WTC11 (cell line): ENCODE data around the gene HSPA1B. TPM values are rescaled to one million over a fixed set of nuclear protein-coding genes. Genes with fewer than 3 reads are reported as not detected.

Source experiments
- ATAC-seq: fragments of 200-7000 bp; cut with Tn5 transposase; 2 replicates; pipeline ENCODE4 v1.10.0; 2021; ENCODE audit warnings: mild to moderate bottlenecking, moderate library complexity
- CTCF ChIA-PET: fragments of 300-600 bp; sonication (Branson Sonifier 250); formaldehyde crosslinking; loops from one replicate; lab custom pipeline; 2021; ENCODE audit warnings: antibody characterized with exemption; lab: Charles Lee
- POLR2A ChIA-PET: fragments of 350-600 bp; sonication (Branson Sonifier 250); formaldehyde crosslinking; loops from one replicate; lab custom pipeline; 2021; ENCODE audit warnings: antibody characterized with exemption; lab: Charles Lee
- DNase-seq: peaks from one replicate; pipeline ENCODE4 v3.0.0; 2021; ENCODE audit warnings: low spot score
- H3K27ac Mint-ChIP-seq: 2 replicates; pipeline ENCODE4 v1.8.0; 2021; ENCODE audit warnings: mixed read lengths
- H3K27me3 Mint-ChIP-seq: 2 replicates; pipeline ENCODE4 v1.8.0; 2021; ENCODE audit warnings: low read depth, mild to moderate bottlenecking, moderate library complexity, mixed read lengths
- H3K36me3 Mint-ChIP-seq: 2 replicates; pipeline ENCODE4 v1.8.0; 2021; ENCODE audit warnings: mixed read lengths
- H3K4me1 Mint-ChIP-seq: 2 replicates; pipeline ENCODE4 v1.8.0; 2022; ENCODE audit warnings: mixed read lengths
- H3K4me3 Mint-ChIP-seq: 2 replicates; pipeline ENCODE4 v1.8.0; 2021; ENCODE audit warnings: mild to moderate bottlenecking, moderate library complexity, mixed read lengths
- H3K9me3 Mint-ChIP-seq: 2 replicates; pipeline ENCODE4 v1.8.0; 2021; ENCODE audit warnings: mixed read lengths
- ARID4B ChIP-seq: sonication (generic); formaldehyde crosslinking; IDR thresholded peaks from 2 replicates; pipeline ENCODE4 v1.8.0; 2023; ENCODE audit warnings: missing genetic modification reagents, mild to moderate bottlenecking, borderline replicate concordance
- CREB1 ChIP-seq: sonication (generic); formaldehyde crosslinking; IDR thresholded peaks from 2 replicates; pipeline ENCODE4 v1.8.0; 2023; ENCODE audit warnings: mild to moderate bottlenecking, missing genetic modification reagents
- GTF2I ChIP-seq: fragments of 250-450 bp; sonication (Bioruptor Pico); conservative IDR thresholded peaks from 2 replicates; pipeline ENCODE4 v1.4.0; 2021; ENCODE audit warnings: mild to moderate bottlenecking
- HMGA2 ChIP-seq: fragments of 250-450 bp; sonication (Bioruptor Pico); IDR thresholded peaks from 2 replicates; pipeline ENCODE4 v1.4.0; 2021; ENCODE audit warnings: mild to moderate bottlenecking, moderate library complexity
- MYBL2 ChIP-seq: sonication (generic); formaldehyde crosslinking; IDR thresholded peaks from 2 replicates; pipeline ENCODE4 v1.8.1; 2023; ENCODE audit warnings: mild to moderate bottlenecking, moderate library complexity, missing genetic modification reagents
- NFATC4 ChIP-seq: fragments of 250-450 bp; sonication (Bioruptor Pico); IDR thresholded peaks from 2 replicates; pipeline ENCODE4 v1.9.0; 2021; ENCODE audit warnings: mild to moderate bottlenecking
- SMAD3 ChIP-seq: sonication (generic); formaldehyde crosslinking; IDR thresholded peaks from 2 replicates; pipeline ENCODE4 v1.8.0; 2022; ENCODE audit warnings: missing genetic modification reagents, mild to moderate bottlenecking, borderline replicate concordance
- TP53 ChIP-seq: sonication (generic); formaldehyde crosslinking; IDR thresholded peaks from 2 replicates; pipeline ENCODE4 v1.8.1; 2023; ENCODE audit warnings: mild to moderate bottlenecking, missing genetic modification reagents
- ZNF671 ChIP-seq: fragments of 250-450 bp; sonication (Bioruptor Pico); IDR thresholded peaks from 2 replicates; pipeline ENCODE4 v1.8.0; 2021; ENCODE audit warnings: mild to moderate bottlenecking
- total RNA-seq: library from RNA; stranded (reverse); gene quantifications from 3 replicates; pipeline ENCODE4 v1.2.3, GENCODE V29; 2021
- TF ChIP-seq, protein P1 (sequence below): sonication (generic); formaldehyde crosslinking; IDR thresholded peaks from 2 replicates; pipeline ENCODE4 v1.8.1; 2022; ENCODE audit warnings: missing genetic modification reagents, borderline replicate concordance
- TF ChIP-seq, protein P2 (sequence below): fragments of 200-600 bp; IDR thresholded peaks from 2 replicates; pipeline ENCODE4 v1.8.0; 2022; ENCODE audit warnings: antibody characterized with exemption
- TF ChIP-seq, protein P3 (sequence below): sonication (generic); formaldehyde crosslinking; IDR thresholded peaks from 2 replicates; pipeline ENCODE4 v1.8.1; 2023; ENCODE audit warnings: mild to moderate bottlenecking, missing genetic modification reagents
- TF ChIP-seq, protein P4 (sequence below): sonication (generic); formaldehyde crosslinking; IDR thresholded peaks from 2 replicates; pipeline ENCODE4 v1.8.0; 2022; ENCODE audit warnings: mild to moderate bottlenecking, missing genetic modification reagents

HSPA1B gene
- total RNA-seq, 1 experiment from 2014 or later: 75.3 TPM

DNA sequence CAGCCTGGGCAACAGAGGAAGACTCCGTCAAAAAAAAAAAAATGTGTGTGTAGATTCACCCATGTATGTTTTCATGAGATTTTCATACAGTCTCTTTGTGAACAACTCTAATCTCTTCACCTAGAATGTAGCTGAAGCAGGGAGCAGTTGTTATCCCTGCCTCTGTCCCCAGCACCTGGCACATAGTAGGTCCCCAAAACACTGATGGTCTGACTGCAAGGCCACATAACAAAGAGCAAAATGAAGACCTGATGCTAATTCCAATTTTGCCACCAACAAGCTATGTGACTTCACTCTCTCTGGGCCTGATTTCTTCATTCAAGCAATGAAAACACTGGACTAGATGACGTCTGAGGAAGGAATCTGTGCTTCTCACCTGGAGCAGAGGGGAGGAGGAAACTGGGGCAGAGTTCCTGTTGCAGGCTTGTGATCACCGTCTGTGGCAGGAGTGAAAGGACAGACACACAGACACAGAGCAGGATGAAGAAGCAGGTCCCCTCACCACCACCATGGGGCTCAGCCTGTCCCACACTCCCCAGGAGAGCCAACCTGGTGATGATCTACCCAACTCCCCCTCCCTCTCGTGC lies 46.6 kb downstream of the HSPA1B start:
- ATAC-seq (no peak), DNase-seq (no peak)
- TF ChIP-seq HMGA2 (CRISPR knock-in tag) (no peak), TP53 (no peak), ZNF671 (CRISPR knock-in tag) (no peak), ARID4B (no peak), CREB1 (no peak), SMAD3 (CRISPR knock-in tag) (no peak), NFATC4 (CRISPR knock-in tag) (no peak), MYBL2 (CRISPR knock-in tag) (no peak), GTF2I (CRISPR knock-in tag) (no peak)
- TF ChIP-seq, protein P1, sequence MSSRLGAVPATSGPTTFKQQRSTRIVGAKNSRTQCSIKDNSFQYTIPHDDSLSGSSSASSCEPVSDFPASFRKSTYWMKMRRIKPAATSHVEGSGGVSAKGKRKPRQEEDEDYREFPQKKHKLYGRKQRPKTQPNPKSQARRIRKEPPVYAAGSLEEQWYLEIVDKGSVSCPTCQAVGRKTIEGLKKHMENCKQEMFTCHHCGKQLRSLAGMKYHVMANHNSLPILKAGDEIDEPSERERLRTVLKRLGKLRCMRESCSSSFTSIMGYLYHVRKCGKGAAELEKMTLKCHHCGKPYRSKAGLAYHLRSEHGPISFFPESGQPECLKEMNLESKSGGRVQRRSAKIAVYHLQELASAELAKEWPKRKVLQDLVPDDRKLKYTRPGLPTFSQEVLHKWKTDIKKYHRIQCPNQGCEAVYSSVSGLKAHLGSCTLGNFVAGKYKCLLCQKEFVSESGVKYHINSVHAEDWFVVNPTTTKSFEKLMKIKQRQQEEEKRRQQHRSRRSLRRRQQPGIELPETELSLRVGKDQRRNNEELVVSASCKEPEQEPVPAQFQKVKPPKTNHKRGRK (CRISPR knock-in tag): no peak
- TF ChIP-seq, protein P2, sequence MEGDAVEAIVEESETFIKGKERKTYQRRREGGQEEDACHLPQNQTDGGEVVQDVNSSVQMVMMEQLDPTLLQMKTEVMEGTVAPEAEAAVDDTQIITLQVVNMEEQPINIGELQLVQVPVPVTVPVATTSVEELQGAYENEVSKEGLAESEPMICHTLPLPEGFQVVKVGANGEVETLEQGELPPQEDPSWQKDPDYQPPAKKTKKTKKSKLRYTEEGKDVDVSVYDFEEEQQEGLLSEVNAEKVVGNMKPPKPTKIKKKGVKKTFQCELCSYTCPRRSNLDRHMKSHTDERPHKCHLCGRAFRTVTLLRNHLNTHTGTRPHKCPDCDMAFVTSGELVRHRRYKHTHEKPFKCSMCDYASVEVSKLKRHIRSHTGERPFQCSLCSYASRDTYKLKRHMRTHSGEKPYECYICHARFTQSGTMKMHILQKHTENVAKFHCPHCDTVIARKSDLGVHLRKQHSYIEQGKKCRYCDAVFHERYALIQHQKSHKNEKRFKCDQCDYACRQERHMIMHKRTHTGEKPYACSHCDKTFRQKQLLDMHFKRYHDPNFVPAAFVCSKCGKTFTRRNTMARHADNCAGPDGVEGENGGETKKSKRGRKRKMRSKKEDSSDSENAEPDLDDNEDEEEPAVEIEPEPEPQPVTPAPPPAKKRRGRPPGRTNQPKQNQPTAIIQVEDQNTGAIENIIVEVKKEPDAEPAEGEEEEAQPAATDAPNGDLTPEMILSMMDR: no peak
- TF ChIP-seq, protein P3, sequence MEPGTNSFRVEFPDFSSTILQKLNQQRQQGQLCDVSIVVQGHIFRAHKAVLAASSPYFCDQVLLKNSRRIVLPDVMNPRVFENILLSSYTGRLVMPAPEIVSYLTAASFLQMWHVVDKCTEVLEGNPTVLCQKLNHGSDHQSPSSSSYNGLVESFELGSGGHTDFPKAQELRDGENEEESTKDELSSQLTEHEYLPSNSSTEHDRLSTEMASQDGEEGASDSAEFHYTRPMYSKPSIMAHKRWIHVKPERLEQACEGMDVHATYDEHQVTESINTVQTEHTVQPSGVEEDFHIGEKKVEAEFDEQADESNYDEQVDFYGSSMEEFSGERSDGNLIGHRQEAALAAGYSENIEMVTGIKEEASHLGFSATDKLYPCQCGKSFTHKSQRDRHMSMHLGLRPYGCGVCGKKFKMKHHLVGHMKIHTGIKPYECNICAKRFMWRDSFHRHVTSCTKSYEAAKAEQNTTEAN (CRISPR knock-in tag): no peak
- TF ChIP-seq, protein P4, sequence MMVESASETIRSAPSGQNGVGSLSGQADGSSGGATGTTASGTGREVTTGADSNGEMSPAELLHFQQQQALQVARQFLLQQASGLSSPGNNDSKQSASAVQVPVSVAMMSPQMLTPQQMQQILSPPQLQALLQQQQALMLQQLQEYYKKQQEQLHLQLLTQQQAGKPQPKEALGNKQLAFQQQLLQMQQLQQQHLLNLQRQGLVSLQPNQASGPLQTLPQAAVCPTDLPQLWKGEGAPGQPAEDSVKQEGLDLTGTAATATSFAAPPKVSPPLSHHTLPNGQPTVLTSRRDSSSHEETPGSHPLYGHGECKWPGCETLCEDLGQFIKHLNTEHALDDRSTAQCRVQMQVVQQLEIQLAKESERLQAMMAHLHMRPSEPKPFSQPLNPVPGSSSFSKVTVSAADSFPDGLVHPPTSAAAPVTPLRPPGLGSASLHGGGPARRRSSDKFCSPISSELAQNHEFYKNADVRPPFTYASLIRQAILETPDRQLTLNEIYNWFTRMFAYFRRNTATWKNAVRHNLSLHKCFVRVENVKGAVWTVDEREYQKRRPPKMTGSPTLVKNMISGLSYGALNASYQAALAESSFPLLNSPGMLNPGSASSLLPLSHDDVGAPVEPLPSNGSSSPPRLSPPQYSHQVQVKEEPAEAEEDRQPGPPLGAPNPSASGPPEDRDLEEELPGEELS (CRISPR knock-in tag): no peak
- Mint-ChIP-seq H3K27me3 (no peaks in the 10 kb centered on the region), H3K27ac (0 out of 2 replicates have a peak overlapping the region, but pooled peaks have one; percentile 57), H3K9me3 (no peaks in the 10 kb centered on the region), H3K4me1 (peaks cover 12% of the 10 kb centered on the region), H3K4me3 (no peak overlapping the region), H3K36me3 (no peaks in the 10 kb centered on the region)
- CTCF ChIA-PET: no interaction called here
- POLR2A ChIA-PET: interaction anchor here (0.6 to 1.1 kb wide), 2 partner anchors 11 to 193 kb away, joined by 4 to 8 read pairs; partner anchors contain the start of genes LY6G5C and NEU1
